Activated gamma-delta T cell (primary cell): Measurements from ENCODE around the gene CTBS.
"Not testable (repeated sequence)": the region's sequence is repeated elsewhere in the genome, so short reads cannot be mapped to it uniquely, and the experiment has no call there.

Source experiments
- DNase-seq: peaks from one replicate; lab custom pipeline; 2025; lab: John Stamatoyannopoulos, UW

CTBS gene

GRCh38 chr1:84585803-84586202, 11.6 kb upstream of the CTBS start:
- no peak for DNase-seq

GRCh38 chr1:84584126-84584525, 9.9 kb upstream of the CTBS start:
- DNase-seq: no peak

GRCh38 chr1:84583648-84584047, 9.4 kb upstream of the CTBS start:
- DNase-seq: no peak

- DNase-seq: no peak
Measured at GRCh38 chr1:84582802-84583587, 8.8 kb upstream of the CTBS start.

- DNase-seq: no peak
Measured at GRCh38 chr1:84581648-84582047, 7.4 kb upstream of the CTBS start.

GRCh38 chr1:84574936-84575335, 696 bp upstream of the CTBS start:
- DNase-seq: no peak

GRCh38 chr1:84573481-84573966, 716 bp downstream of the CTBS start:
- no peak for DNase-seq

- no peak for DNase-seq
Measured at GRCh38 chr1:84571150-84571535, 3.1 kb downstream of the CTBS start.

GRCh38 chr1:84570436-84571149, 3.6 kb downstream of the CTBS start:
- no peak for DNase-seq

GRCh38 chr1:84569216-84569615, 5.0 kb downstream of the CTBS start:
- DNase-seq: no peak

GRCh38 chr1:84550826-84551225, 23.4 kb downstream of the CTBS start:
- DNase-seq: no peak

GRCh38 chr1:84541679-84542078, 32.6 kb downstream of the CTBS start:
- DNase-seq: no peak

GRCh38 chr1:84540759-84541158, 33.5 kb downstream of the CTBS start:
- DNase-seq: no peak

- DNase-seq: no peak
Measured at GRCh38 chr1:84539972-84540371, 34.3 kb downstream of the CTBS start.

- no peak for DNase-seq
Measured at GRCh38 chr1:84538599-84538998, 35.6 kb downstream of the CTBS start.

- DNase-seq: no peak
Measured at GRCh38 chr1:84525779-84526178, 48.5 kb downstream of the CTBS start.

GRCh38 chr1:84524590-84524989, 49.6 kb downstream of the CTBS start:
- no peak for DNase-seq

GRCh38 chr1:84510668-84511067, 63.6 kb downstream of the CTBS start:
- no peak for DNase-seq

- no peak for DNase-seq
Measured at GRCh38 chr1:84510165-84510564, 64.1 kb downstream of the CTBS start.

- no peak for DNase-seq
Measured at GRCh38 chr1:84509029-84509428, 65.2 kb downstream of the CTBS start.

- DNase-seq: no peak
Measured at GRCh38 chr1:84508510-84508909, 65.7 kb downstream of the CTBS start.

GRCh38 chr1:84507887-84508286, 66.4 kb downstream of the CTBS start:
- DNase-seq: not testable (repeated sequence)

GRCh38 chr1:84506729-84507453, 67.3 kb downstream of the CTBS start:
- no peak for DNase-seq
